Activated B cell treated with CpG ODN at 0.5 μM for 24 hours (primary cell): ENCODE data around the gene DRD1. TPM values are rescaled to one million over a fixed set of nuclear protein-coding genes. Genes with fewer than 3 reads are reported as not detected.

Experiments used
- ATAC-seq: fragments of 200-7000 bp; cut with Tn5 transposase; one replicate; pipeline ENCODE4 v1.10.0; 2021; ENCODE audit warnings: low read depth, mild to moderate bottlenecking, moderate library complexity
- CTCF ChIA-PET: fragments of 350-600 bp; sonication (Branson Sonifier 250); formaldehyde crosslinking; loops from one replicate; lab custom pipeline; 2021; ENCODE audit warnings: antibody characterized with exemption; lab: Charles Lee
- POLR2A ChIA-PET: fragments of 350-600 bp; sonication (Branson Sonifier 250); formaldehyde crosslinking; loops from one replicate; lab custom pipeline; 2021; ENCODE audit warnings: antibody characterized with exemption; lab: Charles Lee
- DNase-seq: peaks from one replicate; pipeline ENCODE4 v3.0.0; 2022
- H3K27ac Mint-ChIP-seq: one replicate; pipeline ENCODE4 v1.8.0; 2020; ENCODE audit warnings: mixed read lengths
- H3K27me3 Mint-ChIP-seq: one replicate; pipeline ENCODE4 v1.8.0; 2021; ENCODE audit warnings: mixed read lengths
- H3K36me3 Mint-ChIP-seq: one replicate; pipeline ENCODE4 v1.8.0; 2021; ENCODE audit warnings: low read depth, mixed read lengths
- H3K4me1 Mint-ChIP-seq: one replicate; pipeline ENCODE4 v1.8.0; 2021; ENCODE audit warnings: mixed read lengths
- H3K4me3 Mint-ChIP-seq: one replicate; pipeline ENCODE4 v1.8.0; 2020; ENCODE audit warnings: mild to moderate bottlenecking, mixed read lengths
- H3K9me3 Mint-ChIP-seq: one replicate; pipeline ENCODE4 v1.8.0; 2020; ENCODE audit warnings: mixed read lengths
- intact Hi-C: fragments of 100-400 bp; cut with micrococcal nuclease; formaldehyde crosslinking; loops from one replicate; pipeline ENCODE4 v1.15.1; 2024
- total RNA-seq: library from RNA; stranded (reverse); gene quantifications from 2 replicates; pipeline ENCODE4 v1.2.3, GENCODE V29; 2022
- TF ChIP-seq, protein P1 (sequence below): fragments of 200-600 bp; IDR thresholded peaks from one replicate; pipeline ENCODE4 v1.8.0; 2022; ENCODE audit warnings: antibody characterized with exemption, mild to moderate bottlenecking

Gene DRD1
- total RNA-seq, 1 donor from 2014 or later = not detected

DNA sequence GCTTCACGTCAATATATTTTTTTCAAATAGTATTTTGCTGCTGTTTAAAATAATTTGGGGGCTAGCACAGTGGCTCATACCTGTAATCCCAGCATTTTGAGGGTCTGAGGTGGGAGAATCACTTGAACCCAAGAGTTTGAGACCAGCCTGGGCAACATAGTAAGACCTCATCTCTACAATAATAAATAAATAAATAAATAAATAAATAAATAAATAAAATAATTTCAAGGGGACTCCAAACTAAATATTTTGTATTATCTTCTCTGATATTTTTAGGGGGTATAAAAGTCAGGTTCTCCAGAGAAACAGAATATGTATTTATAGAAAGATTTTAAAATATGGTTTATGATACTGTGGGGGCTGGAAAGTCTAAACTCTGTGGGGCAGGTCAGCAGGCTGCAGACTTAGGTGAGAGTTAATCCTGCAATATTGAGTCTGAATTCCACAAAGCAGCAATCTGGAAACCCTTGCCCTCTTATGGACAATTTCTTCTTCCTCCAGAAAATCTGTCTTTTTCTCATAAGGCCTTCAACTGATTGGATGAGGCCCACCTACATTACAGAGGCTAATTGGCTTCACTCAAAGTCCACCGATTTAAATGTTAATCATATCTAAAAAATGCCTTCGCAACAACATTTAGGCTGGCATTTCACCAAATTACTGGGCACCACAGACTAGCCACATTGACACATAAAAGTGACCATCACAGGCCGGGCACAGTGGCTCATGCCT lies 53.5 kb downstream of the DRD1 start:
- H3K9me3 Mint-ChIP-seq = no peaks in the 10 kb centered on the region
- DNase-seq = no peak
- POLR2A ChIA-PET = no interaction called here
- H3K36me3 Mint-ChIP-seq = no peaks in the 10 kb centered on the region
- peaks cover 4% of the 10 kb centered on the region for H3K27me3 Mint-ChIP-seq
- H3K4me3 Mint-ChIP-seq = no peak overlapping the region
- no peaks in the 10 kb centered on the region for H3K4me1 Mint-ChIP-seq
- no peak for ATAC-seq
- TF ChIP-seq, protein P1, sequence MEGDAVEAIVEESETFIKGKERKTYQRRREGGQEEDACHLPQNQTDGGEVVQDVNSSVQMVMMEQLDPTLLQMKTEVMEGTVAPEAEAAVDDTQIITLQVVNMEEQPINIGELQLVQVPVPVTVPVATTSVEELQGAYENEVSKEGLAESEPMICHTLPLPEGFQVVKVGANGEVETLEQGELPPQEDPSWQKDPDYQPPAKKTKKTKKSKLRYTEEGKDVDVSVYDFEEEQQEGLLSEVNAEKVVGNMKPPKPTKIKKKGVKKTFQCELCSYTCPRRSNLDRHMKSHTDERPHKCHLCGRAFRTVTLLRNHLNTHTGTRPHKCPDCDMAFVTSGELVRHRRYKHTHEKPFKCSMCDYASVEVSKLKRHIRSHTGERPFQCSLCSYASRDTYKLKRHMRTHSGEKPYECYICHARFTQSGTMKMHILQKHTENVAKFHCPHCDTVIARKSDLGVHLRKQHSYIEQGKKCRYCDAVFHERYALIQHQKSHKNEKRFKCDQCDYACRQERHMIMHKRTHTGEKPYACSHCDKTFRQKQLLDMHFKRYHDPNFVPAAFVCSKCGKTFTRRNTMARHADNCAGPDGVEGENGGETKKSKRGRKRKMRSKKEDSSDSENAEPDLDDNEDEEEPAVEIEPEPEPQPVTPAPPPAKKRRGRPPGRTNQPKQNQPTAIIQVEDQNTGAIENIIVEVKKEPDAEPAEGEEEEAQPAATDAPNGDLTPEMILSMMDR = no peak
- no peak overlapping the region for H3K27ac Mint-ChIP-seq
- intact Hi-C loops = no loop called here
- CTCF ChIA-PET = no interaction called here

Other genes with a start within 250 kb of the DRD1 start
- gene SFXN1, start 34.4 kb upstream of the DRD1 start, total RNA-seq = 40.2 and 46.9 TPM in 2 replicates
- gene HRH2, start 213.9 kb upstream of the DRD1 start, total RNA-seq = not detected in 2 replicates